GM21515 (cell line): Measurements from ENCODE around the gene PSKH1.
"Not testable (repeated sequence)": the region's sequence is repeated elsewhere in the genome, so short reads cannot be mapped to it uniquely, and the experiment has no call there.

Source experiments
- ATAC-seq: cut with Tn5 transposase; IDR thresholded peaks from one replicate; pipeline ENCODE4 v1.9.1; 2021; ENCODE audit not compliant: unreplicated experiment

PSKH1 gene

DNA sequence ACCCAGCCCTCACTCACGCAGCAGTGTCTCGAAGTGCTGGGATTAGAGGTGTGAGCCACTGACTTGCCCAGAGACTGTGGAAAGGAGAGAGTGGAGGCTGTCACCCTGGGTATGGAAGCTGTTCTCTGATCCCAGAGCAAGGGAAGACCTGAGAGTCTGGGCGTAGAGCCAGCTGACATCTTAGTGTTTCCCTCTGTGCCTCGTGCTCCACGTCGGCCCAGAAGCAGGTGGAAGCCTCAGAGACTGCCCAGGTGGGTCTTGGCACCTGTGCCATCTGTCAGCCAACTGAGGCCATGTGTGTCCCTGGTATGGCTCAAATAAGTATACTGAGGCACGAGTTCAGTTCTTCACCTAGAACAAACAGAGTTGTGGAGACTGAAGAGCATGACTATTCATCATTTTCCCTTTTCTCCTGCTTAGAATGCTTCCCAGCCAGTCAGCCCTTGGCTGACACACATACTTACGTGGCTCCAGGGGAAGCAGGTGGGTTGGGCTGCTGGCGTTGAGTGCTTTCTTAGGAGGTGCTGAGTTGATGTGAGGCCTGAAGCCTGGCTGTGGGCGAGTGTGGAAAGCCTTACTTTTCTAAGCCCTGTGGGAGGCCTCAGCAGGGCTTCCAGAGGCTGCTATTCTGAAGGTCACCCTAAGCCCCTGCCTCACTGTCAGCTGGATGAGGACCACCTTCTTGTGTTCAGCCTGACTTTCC lies 30.5 kb downstream of the PSKH1 start:
- ATAC-seq = no peak

DNA sequence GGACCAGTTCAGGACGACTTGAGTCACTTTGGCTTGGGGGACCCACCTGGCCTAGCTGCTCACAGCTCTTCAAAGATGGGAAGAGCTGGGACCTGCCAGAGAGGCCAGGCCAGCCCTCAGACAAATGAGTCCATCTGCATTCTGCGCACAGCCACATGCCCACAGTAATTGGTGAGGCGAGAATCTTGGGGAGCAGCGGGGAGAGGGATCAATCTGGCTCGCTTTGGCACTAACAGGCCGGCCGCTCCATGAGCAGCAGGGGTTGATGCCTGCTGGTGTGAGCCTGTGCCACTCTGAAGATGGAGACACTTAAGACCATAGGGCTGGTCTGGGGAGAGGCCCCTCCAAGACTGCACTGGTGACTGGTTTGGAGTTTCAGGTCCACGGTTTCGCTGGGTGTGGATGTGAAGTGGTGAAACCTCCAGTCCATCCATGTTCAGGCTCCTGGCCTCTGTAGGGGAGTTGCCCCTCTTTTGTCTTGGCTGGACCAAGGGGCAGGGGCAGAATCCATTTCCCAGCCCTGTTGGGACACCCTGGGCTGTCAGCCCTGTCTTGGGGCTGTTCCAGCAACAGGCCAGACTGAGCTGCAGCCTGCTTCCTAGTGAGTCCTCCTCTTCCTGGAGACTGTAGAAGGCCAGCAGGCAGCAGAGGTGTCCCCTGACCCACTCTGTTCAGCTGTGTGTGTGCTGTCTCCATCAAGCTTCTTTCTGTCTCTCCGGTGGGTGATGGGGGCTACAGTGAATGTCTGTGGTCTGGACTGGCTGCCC lies 31.3 kb downstream of the PSKH1 start:
- no peak for ATAC-seq

- ATAC-seq = no peak
These were observed 33.2 kb downstream of the PSKH1 start for GRCh38 chr16:67926181-67926750.

GRCh38 chr16:67927131-67927941 lies 34.3 kb downstream of the PSKH1 start:
- no peak for ATAC-seq

DNA sequence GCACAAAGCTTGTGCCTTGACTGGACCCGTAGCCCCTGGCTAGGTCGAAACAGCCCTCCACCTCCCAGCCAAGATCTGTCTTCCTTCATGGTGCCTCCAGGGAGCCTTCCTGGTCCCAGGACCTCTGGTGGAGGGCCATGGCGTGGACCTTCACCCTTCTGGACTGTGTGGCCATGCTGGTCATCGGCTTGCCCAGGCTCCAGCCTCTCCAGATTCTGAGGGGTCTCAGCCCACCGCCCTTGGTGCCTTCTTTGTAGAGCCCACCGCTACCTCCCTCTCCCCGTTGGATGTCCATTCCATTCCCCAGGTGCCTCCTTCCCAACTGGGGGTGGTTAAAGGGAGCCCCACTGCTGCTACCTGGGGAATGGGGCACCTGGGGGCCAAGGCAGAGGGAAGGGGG lies 35.1 kb downstream of the PSKH1 start:
- no peak for ATAC-seq

- ATAC-seq = peak; percentile 47
These were observed 35.7 kb downstream of the PSKH1 start for GRCh38 chr16:67928561-67929364.

- no peak for ATAC-seq
These were observed 37.1 kb downstream of the PSKH1 start for GRCh38 chr16:67930191-67930590.

- ATAC-seq = no peak
These were observed 37.7 kb downstream of the PSKH1 start for GRCh38 chr16:67930678-67931211.

- no peak for ATAC-seq
These were observed 38.8 kb downstream of the PSKH1 start, which contains the start of gene CTRL for GRCh38 chr16:67931712-67932461. TSS of gene CTRL (minus strand) at chr16:67931862. CDS start at chr16:67931852, 10 bp downstream.

GRCh38 chr16:67932462-67932840 lies 39.4 kb downstream of the PSKH1 start:
- ATAC-seq = no peak

GRCh38 chr16:67933805-67934204 lies 40.8 kb downstream of the PSKH1 start:
- ATAC-seq = no peak

DNA sequence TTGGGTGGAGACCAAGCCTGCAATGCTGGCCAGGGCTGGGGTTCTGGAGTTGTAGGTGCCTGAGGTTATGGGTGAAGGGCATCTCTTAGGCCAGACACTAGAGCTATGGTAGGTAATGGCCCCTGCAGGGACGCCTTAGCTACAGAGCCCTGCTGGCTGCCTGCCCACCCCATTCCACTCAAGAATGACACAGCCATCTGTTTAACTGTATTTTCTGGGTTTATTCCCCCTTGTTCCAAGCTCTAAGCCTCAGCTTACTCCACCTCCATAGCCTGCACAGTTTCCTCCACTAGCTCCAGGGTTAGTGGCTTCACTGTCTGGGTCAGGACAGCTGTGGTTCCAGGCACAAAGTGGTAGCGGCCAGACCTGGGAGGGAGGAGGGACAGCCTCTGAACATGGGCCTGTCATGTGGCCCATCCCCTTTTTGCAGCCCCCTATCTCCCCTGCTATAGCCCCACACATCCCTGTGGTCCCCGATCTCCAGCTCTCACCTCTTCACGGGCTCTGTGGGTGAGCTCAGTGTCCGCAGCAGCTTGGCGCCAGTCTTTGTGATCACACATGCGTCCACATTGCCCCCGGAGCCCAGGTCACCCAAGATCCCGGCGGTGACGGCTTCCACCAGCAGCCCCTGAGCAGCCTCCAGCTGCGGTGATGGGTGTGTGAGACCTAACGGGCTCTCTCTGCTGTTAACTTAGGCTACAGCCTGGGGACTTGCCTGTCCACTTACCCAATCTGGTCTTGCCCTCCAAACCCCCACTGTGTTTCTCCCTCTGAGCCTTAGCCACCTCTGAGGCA lies 41.4 kb downstream of the PSKH1 start:
- ATAC-seq = no peak

GRCh38 chr16:67935101-67935401 lies 42.0 kb downstream of the PSKH1 start:
- ATAC-seq = no peak

- peak; percentile 82 for ATAC-seq
These were observed 42.5 kb downstream of the PSKH1 start for GRCh38 chr16:67935402-67936123.

GRCh38 chr16:67936124-67936879 lies 43.2 kb downstream of the PSKH1 start, which contains the start of gene PSMB10:
TSS of gene PSMB10 (minus strand) at chr16:67936850. CDS start at chr16:67936749, 101 bp downstream.
- ATAC-seq = peak; percentile 2

- peak; percentile 42 for ATAC-seq
These were observed 44.0 kb downstream of the PSKH1 start for GRCh38 chr16:67936880-67937605.

- ATAC-seq = not testable (repeated sequence)
These were observed 44.7 kb downstream of the PSKH1 start for GRCh38 chr16:67937713-67938112.
